Hippocampal formation (tissue), 2 donors: ENCODE measurements around the gene ANKS1B.

Experiments
- DNase-seq, 2 donors: peaks; one replicate each; lab custom pipeline; 2025; lab: John Stamatoyannopoulos, UW

Gene ANKS1B

DNA sequence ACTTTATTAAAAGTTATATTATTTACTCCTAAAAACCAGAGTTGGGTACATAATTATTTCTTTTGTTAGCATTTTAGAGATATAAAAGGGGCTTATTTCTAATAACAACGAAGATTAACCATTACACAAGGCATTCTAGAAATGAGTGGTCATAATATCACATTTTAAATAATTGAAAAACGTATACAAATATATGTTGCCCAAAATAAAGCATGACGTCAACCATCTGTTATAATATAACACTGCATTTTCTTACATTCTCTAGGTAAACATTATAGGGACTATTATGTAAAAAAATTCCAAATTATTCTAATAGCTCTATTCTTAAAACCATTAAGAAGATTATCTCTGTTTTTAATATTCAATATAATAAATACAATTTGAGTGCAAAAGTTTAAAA is 792.2 kb downstream of the ANKS1B start:
- no peak for DNase-seq

DNA sequence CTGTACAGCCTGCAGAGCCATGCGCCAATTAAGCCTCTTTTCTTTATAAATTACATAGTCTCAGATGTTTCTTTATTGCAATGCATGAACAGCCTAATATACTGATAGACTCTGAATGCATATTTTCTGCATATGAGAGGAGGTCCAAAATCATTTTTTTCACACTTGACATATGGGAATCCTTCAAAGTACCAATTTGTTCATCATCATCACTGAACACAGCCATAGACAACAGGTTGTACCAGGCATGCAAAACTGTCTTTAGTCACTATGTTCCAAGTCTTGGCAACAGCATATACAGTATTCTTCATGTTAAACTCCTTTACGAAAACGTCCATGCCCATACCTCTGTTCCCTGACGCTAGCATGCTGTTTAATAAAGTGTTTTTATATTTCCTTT is 807.9 kb downstream of the ANKS1B start:
- DNase-seq: no peak

DNA sequence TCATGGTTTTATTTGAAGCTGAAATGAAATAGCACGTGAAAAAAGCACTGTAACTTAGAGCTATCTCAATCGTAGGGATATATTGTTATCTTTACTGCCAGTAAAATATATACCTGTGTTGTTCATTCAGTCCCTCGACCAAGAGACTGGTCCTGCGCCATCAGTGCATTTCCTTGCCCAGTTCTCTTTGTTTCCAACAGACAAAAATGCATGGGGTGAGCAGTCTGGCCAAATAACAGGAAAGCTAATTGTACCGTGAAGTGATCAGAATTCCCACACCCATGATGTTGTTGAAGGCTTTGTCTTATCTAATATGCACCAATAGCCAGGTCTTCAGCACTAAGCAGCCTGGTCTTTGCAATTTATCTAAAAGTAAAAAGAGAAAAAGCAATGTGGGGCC is 814.3 kb downstream of the ANKS1B start:
- DNase-seq: no peak

DNA sequence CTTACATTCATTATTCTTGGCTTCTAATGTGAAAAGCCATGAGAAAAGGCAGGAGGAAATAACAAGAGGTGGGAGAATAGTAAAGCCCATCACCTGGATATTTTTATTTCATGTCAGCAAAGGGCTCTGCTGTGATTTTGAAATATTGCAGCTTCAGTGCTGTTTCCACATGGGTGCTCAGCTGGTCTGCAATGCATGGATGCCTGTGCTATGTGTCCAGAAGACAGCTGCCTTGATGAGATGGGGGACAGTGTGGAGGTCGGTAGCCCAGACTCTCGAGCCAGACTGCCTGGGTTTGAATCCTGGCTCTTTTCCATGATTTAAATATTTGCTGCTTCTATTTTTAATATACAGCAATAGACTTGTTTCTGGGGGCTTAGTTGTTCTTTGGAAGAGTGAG is 814.7 kb downstream of the ANKS1B start:
- DNase-seq: no peak

DNA sequence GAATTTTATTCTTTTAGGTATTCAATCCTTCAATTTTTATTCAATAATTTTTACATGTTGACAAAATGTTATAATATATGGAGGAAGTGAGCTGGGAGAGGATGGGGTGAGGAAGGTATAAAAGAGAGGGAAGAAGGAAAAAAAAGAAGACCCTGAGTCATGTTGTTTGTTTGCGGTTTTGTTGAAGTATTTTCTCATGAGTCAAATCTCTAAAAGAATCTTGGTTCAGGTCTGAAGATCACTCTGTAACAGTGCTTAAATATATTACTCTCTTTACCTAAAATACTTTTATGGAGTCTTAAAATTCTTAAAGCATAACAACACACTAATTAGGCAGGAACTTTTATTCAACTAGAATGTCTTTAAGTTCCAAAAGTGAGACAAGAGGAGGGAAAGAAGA is 826.8 kb downstream of the ANKS1B start:
- no peak for DNase-seq

DNA sequence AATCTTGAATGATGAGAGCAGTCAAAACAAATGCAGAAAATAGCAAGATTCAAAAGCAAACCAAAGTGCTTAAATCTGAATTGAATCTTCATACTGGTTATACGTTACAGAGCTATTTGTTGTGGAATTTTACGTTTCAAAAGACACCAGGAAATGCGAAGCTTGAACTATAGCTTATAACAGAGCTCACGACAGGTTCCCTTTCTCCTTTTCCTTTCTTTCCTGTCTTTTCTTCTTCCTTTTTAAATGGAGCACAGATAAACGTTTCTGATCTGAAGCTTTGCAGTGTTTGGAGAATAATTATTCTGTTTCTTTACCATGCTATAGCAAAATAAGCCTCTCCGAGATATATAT is 829.8 kb downstream of the ANKS1B start:
- no peak for DNase-seq

DNA sequence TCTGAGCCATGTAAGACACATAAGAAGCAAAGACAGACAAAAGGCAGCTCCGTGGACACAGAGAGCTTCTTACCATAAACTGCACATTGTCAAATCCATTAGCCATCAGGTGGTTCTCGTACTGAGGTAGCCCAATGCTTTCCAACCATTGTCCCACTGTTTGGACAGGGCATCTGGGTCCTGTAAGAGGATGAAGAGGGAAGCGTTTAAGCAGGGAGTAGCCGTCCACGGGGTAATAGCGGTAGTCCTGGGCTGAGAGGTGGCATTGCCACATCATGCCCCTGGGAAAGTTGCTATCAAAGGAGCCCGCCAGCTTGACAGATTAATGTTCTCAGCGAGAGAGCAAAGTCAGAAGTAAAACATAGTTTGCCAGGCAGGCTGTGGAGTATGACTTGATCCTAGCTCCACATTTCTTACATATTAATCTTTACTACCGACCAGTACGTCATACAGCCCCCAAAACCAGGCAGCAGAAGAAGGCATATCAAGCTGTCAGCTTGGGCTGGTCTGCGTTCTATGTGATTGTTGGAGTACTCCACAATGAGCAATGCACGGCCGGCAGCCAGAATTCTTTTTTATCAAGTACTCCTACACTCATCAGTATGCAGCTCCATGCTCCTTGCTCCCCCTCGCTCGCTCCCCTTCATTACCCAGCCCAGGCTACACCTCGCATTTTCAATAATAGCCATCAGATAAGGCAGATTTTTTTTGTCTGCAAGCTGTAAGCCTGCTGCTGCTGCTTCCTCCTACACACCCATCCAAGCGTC is 830.3 kb downstream of the ANKS1B start:
- peak in 1 of 2 donors; percentile 44 for DNase-seq

DNA sequence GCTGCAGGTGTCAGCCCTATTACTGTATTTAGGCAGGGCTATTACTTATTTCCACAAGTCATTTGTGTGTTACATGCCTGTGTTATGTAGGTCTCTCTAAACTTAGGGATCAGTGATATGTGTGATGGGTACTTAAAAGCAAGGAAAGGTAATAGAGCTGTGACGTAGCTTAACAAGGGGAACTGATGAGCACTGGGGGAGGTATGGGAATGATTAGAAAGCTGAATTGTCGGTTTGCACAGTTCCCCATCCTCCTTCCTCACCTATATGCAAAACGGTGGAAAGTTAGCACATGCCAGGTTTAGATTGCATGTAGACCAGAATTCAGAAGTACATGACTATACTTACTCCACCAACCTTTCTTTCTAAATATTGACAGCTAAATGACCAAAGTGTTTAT is 831.4 kb downstream of the ANKS1B start:
- DNase-seq: no peak

DNA sequence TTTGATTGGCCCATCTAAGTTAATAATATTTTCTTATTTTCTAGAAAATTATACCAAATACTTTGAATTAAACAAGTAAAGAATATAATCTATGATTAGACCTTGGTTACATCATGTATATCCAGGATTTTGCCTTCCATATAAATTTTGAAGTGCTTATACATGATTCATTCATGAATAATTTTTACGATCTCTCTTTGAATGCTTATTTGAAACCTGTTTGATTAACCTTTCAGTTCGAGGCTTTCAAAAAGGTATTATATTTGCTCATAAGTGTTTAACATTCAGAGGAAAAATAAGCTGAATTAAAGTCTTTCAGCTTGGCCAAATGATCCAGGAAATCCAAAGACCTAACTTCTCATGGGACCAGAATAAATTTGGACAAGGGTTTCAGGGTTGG is 832.4 kb downstream of the ANKS1B start:
- no peak for DNase-seq

DNA sequence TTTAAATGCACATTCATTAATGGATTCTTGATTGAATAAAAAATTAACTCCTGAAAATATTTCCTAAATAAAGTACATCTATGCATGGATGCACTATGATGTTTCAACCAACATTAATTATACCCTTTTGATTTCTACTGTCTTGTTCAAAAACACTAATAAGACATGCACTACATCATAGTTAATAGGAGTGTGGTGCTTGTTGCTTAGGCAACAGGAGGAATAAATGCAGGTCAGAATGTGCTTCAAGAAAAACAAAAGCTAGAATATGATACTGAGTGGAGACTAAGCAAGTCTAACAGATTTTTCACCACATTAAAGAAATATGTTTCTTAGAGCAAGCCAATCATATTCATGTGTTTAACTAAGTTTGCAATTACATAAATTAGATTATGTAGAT is 833.0 kb downstream of the ANKS1B start:
- no peak for DNase-seq

DNA sequence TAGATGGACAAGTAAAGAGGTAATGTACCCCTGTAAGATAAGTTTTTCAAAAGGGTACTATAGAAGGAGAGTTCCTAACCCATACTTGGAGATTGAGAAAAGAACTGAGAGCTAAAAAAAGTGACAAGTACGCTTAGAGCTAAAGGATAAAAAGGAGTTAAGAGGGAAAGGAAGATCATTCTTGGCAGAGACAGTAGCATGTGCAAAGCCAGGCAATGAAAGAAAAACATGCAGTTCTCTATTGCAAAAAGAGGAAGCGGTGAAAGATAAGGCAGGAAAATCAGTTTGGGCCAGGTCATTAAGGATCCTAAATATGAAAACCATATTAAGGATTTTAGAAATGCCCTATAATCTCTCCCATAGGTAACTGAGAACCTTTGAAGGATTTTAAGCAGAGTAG is 837.6 kb downstream of the ANKS1B start:
- no peak for DNase-seq

DNA sequence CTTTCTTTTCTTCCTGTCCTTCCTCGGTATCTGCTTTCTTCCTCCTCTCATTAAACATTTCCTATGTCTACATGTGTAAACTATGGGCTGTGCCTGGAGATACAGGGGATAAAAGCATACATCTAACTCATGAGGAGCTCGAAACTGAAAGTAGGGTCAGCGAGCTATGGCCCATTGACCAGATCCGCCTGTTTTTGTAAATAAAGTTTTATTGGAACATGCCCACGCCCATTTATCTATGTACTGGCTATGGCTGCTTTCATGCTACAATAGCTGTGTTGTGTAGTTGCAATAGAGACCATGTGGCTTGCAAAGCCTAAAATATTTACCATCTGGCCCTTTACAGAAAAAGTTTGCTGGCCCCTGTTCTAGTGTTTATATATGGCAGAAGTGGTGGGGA is 838.0 kb downstream of the ANKS1B start:
- no peak for DNase-seq

DNA sequence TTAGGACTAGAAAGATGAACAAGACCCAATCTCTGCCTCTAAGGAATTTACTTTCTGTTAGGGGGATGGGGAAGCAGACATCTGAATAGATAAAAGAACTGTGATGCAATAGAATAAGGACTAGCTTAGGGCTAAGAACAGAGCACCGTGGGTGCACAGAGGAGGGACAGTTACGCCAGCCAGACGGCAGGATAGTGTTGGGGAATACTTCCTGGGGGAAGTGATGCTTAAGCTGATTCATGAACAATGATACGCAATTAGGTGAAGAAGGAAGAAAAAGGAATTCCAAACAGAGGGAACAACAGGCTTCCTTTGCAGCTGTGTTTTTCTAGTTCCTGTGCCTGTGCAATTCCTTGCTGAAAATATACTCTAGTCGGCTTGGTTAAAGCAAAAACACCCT is 838.6 kb downstream of the ANKS1B start:
- DNase-seq: no peak

DNA sequence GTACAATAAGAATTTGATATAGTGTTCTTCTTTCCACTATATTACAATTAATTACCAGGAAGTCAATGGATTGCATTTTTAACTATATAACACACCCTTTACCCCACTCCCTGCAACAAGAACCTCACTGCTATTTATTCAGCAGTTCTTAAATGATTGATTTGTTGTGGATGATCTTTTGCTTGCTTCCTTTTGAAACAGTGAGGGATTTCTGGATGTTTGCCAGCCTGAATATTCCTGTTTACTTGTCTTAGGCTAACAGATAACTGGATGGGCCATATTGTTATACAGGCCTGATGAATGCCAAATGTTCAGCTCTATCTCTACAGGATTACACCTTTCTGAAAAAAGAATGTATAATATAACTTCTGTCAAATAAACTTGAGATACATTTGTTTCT is 842.1 kb downstream of the ANKS1B start:
- DNase-seq: no peak

DNA sequence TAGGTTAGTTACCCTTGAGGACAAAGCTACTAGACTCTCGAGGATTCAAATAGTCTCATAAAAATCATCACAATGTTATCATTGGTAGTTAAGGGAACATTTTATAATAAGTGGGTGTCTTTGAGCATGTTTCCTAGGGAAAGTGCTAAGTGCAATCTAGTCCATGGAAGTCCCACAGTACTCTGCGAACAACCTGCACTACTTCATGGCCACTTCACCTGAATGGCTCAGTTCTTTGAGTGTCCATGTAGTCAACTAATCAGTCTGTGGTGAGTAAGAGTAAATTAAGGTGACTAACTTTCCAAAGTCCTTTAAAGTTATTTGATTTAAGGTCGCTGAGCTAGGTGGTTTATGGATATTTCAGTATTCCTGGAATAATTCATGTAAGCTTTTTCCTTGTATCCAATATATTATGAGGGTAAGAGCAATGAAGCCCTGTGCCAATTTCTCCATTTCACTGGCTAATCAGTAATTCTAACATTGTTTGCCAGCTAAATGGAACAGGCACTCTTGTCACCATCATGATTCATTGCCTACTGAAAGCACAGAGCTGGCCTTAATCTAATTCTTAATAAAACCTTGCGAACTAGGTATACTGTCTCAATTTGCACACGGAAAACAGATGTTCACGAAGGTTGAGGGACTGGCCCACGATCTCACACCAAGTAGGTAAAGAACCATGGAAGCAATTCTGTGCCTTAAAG is 844.6 kb downstream of the ANKS1B start:
- DNase-seq: no peak

DNA sequence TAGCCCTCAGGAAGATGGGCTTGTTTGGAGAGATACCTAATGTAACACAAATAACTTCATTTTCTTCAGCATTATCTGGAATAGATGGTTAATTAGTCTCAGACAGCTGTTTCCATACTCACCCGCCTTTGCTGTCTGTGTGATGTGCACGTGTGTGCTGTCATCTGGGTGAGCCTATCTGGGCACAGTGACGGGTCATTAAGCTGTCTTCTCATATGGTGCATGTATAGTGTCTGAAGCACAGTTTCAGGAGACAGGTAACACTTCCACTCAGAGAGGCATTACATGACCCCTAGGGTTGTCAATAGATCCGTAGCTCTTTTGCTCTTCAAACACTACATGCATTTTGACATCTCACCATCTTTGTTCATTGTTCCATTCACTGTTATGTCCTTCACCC is 846.3 kb downstream of the ANKS1B start:
- DNase-seq: no peak

DNA sequence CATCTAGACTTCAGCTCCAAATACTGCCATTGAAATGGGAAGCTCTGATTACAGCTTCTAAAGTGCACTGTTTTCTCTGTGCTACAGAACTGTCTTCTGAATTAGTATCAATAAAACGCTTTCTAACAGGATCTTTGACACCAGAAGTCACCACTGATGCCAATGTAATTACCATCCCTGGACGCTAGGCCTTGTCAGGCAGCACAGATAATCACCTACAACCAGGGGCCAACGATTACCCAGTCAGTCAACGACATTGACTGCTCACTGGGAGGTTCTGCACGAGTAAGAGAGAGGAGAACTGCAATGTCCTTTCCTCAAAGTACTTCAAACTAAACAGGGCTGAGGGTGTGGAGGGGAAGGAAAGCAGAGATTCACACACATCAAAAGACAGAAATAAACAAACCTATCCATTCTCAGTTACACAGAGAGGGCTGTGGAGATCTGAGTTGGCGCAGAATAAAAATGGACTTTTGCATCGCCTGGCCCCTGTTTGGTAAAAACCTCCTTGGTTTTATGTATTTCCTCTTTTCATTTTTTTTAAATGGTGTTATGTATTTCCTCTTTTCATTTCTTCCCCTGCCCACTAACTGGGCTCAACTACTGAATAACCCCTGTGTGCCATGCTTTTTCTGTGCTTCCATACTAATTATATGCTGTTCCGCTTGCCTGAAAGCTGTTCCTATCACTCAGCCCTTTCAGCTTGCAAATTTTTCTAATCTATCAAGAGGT is 847.4 kb downstream of the ANKS1B start:
- no peak for DNase-seq

DNA sequence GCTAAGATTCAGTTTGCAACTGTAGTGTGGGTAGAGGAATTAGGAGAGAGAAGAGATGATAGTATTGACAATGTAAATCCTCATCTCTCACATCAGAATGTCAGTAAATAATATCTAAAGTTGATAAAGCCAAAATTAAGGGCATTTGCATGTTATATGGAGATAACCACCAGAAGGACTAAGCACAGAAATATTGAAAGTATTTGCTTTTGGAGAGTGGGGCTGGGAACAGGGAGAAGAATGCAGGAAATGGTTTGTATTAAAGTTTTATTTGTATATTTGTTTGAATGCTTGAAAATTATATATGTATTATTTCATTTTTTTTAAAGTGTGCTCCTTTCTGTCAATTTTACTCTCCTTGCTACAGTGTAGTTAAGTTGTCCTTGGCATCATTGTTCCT is 848.2 kb downstream of the ANKS1B start:
- no peak for DNase-seq

DNA sequence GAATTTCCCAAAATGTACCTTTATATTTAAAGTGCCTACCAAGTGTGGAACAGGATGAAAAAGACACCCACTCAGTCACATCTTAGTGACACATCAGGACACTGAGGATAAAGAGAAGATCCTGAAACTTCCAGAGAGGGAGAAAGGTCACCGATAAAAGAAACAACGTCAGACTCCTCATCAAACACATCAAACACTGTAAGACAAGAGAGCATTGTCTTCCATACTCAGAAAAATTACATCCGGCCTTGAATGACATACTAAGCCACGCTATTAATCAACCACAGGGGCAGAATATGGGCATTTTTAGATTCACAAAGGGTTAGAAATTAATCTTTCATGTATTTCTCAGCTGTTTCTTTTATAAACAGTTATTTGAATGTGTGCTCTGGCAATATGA is 849.4 kb downstream of the ANKS1B start:
- DNase-seq: no peak

DNA sequence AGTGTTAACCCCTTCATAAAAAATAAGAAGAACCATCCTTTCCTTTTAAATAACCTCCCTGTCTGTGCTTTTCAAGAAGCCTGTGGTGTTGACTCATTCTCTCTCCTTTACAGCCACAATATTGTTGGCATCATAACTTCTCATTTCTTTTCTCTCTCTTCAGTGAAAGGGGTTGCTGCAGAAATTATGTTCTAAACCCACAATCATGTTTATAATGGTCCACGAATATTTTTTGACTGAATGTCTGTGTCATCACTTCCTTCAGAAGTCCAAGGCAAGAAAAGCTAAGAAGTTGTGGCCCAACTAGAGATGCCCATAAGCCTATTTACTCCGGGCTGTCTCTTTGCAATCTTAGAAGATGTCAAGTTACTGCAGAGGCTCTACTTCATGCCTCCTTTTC is 851.3 kb downstream of the ANKS1B start:
- no peak for DNase-seq

DNA sequence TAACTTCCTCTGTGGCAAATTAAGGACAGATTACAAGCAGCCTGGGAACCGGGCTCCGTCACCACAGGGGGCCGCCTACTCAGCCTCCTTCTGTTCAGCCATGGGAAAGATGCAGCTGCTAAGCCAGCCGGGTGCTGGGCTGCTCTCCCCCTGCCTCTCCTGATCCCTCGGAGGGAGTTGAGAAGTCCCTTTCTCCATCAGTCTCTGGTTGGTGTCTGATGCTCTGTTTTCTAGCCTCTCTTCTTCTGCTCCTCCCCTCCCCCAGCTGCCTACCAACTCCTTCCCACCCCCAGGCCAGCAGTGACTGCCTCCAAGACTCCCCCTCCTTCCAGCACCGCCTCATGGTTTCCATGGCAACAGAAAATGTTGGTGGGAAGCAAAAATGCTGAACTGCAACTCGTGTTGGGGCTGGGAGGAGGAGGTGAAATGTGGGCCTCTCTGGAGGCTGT is 853.0 kb downstream of the ANKS1B start:
- DNase-seq: no peak

DNA sequence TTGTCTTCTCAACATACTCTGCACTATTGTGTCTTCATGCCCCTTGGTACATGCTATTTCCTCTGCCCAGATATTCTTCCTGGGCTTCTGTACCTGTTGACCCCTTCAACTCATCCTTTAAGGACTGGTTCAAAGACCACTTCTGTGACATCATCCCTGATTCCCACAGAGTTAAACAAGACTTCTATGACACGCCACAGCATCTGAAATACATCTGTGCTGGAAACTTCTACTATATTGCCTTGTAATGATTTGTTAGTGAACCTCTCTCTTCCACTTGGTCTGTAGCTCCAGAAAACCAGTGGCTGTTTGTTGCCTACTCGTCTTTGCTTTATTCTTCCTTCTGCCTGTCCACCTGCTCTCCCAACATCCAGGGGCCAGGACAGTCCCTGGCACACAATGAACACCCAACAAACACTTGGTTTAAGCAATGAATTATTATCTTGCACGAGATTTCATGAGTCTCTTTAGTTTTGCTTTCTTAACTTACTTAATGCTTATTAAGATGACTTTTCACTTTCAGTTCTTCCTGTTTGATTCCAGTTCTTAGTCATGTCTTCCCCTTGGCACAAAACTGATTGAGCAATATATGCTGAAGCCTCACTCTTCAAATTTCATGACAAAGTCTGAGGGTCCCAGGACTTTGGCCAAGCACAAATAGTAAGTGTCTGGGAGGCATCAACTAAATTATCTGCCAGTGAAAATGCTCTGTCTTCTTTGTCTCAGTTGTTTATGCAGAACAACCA is 853.8 kb downstream of the ANKS1B start:
- DNase-seq: no peak
